Astrocyte (in vitro differentiated cells and primary cell): ENCODE results near the gene ARSK.

Experiments
- EZH2 ChIP-seq: IDR thresholded peaks from 2 replicates; pipeline ENCODE4 v1.6.1; 2012; ENCODE audit warnings: mild to moderate bottlenecking, low read length, inconsistent platforms; ENCODE audit not compliant: insufficient read depth
- TF ChIP-seq, protein P1 (sequence below): IDR thresholded peaks from 2 replicates; pipeline ENCODE4 v1.5.1; 2011; ENCODE audit warnings: low read depth, mild to moderate bottlenecking, inconsistent platforms, low read length, moderate library complexity; ENCODE audit not compliant: insufficient read depth

DNA sequence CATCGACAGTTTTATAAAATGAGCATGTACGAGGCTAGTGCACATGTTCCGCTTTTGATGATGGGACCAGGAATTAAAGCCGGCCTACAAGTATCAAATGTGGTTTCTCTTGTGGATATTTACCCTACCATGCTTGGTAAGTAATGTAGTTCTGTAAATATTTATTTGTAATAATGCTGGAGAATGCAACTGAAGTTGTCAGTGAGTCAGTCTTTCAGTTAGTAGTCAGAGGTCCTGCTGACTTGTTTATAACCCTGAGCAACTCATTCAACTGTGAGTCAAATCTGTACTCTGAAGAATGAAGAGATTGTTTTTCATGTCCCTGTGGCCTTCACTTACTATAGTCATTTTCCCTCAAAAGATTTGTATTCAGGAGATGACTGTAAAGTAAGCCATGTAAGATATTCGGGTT lies 36.6 kb downstream of the ARSK start:
- TF ChIP-seq EZH2 = no peak
- TF ChIP-seq, protein P1, sequence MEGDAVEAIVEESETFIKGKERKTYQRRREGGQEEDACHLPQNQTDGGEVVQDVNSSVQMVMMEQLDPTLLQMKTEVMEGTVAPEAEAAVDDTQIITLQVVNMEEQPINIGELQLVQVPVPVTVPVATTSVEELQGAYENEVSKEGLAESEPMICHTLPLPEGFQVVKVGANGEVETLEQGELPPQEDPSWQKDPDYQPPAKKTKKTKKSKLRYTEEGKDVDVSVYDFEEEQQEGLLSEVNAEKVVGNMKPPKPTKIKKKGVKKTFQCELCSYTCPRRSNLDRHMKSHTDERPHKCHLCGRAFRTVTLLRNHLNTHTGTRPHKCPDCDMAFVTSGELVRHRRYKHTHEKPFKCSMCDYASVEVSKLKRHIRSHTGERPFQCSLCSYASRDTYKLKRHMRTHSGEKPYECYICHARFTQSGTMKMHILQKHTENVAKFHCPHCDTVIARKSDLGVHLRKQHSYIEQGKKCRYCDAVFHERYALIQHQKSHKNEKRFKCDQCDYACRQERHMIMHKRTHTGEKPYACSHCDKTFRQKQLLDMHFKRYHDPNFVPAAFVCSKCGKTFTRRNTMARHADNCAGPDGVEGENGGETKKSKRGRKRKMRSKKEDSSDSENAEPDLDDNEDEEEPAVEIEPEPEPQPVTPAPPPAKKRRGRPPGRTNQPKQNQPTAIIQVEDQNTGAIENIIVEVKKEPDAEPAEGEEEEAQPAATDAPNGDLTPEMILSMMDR = no peak
